Ecto neural progenitor cell (in vitro differentiated cells): ENCODE results near the gene LIMCH1.
"Not testable (repeated sequence)": the region's sequence is repeated elsewhere in the genome, so short reads cannot be mapped to it uniquely, and the experiment has no call there.

Experiments used
- DNase-seq: peaks from one replicate; pipeline ENCODE4 v3.0.0-alpha.2; 2018; ENCODE audit warnings: low spot score

LIMCH1 gene

DNA sequence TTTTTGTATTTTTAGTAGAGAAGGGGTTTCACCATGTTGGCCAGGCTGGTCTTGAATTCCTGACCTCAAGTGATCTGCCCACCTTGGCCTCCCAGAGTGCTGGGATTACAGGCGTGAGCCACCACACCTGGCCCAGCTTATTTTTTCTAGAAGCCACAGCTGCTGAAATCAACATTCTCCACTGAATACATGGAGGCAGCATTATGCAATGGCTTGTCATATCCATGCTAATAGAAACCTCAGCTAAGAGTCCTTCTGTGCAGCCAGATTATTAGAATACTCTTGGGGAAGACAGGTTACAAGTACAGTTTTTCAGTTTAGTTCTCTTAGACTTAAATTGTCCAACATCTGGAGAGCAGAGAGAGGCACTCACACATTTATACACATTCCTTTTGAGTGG, 104.8 kb downstream of the LIMCH1 start:
- not testable (repeated sequence) for DNase-seq

DNA sequence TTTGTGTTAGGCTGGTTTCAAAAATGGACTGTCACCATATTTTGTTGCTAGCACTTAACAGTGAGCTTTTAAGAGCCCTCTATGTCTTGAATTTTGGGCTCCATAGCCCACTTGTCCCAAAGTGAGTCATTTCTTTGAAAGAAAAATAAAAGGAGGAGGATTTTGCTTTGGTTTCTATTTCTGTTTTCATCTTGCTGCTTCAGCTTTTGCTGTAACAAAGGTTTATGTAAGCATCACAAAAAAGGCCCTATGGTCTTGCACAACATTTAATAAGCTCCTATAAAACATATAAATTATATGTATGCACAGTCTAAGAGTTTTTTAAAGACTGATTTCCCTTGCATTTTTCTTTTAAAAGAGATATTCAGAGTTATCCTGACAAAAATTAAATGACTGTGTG, 105.4 kb downstream of the LIMCH1 start:
- DNase-seq = no peak

DNA sequence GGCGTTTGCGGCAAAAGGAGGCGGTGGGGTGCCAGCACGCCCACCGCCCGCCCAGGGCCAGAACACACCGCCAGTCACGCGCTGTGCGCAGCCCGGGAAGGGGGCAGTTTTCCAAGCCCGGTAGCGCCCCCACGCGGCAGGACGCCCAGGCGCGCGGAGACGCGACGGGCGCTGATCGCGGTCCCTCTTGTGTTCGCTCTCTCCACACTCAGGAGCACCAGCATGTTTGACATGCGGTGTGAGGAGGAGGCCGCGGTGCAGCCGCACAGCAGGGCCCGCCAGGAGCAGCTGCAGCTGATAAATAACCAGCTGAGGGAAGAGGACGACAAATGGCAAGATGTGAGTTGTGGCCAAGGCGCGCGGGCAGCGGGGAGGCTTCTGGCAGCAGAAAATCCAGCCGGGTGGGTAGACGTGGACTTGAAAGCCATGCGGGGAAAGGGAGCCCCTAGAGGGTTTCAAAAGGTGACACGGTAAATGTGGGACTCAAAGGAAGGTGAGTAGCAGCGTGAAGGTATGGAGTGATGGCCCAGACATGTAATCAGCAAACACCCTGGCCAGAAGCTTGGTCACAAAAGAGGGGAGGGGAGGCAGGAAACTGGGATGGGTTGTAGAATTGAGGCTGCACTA, 106.4 kb downstream of the LIMCH1 start:
- peak; percentile 95 for DNase-seq

DNA sequence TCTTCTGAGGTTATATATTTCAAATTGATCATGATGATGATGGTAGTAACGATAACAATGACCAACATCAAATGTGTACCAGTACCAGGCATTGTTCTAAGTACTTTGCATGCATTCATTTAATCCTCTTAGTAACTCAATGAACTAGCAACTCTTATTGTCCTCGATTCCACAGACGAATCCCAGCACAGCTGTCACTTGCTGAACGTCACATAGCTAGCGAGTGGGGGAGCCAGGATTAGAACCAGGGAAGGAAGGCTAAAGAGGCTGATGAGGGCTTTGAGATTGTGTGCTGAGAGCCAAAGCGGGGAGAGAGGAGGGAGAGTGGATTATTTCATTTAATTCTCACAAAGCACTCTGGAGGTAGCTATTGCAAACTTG, 106.9 kb downstream of the LIMCH1 start:
- no peak for DNase-seq

DNA sequence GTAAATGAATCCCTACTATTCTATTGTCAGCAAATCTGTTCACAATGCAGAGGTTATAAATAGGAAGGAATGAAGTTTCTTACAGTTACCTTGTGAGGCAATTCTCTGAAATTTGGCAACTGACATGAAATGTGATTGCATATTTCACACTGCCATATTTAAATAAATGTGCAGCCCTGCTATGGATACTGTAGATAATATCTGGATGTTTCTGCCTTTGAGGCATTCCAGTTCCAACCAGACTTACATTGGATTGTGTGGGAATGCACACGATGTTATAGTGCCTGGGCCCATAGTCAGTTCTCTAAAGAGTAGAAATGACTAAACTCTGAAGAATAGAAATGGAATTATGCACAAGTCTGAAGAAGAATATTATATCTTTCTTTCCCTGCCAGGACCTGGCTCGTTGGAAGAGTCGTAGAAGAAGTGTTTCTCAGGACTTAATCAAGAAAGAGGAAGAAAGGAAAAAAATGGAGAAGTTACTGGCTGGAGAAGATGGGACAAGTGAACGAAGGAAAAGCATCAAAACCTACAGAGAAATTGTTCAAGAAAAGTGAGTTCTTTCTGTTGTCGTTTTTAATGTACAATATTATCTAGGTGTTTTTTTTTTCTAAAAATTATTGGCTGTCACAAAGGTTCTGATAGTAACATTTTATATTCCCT, 107.9 kb downstream of the LIMCH1 start:
- no peak for DNase-seq

DNA sequence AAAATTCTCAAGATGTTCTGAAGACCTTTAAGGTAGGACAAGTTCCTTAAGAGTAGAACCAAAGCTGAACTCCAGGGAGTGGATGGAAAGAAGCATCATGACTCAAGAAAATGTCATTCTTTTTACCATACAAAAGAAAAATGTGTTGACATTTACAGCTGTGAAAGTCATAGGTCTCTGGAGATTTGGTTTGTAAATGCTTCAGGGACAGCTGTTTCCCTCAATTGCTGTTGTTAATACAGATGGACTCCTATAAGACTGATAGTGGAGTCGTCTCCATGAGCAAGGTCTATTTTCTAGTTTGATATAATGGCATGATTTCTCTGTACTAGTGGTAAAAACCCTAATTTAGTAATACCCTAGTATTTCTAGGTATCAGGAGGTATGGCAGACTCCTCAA, 108.9 kb downstream of the LIMCH1 start:
- DNase-seq = no peak

DNA sequence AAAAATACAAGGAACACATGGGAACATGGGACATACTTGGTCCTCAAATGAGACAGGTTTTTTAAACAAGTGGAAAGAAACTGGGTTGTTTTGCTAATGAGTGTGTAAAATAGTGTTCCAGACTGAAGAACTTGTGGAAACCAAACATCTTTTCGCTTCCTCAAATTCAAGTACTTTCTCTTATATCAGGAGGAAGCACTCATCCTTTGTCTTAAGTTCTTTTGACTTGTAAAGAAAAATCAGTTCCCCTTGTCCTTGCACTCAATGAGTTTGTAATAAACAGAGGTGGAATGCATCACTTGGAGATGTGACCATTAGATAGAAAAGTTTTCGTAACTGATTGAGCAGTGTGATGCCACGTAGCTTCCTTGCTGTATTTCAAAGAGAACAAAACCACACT, 109.4 kb downstream of the LIMCH1 start:
- no peak for DNase-seq

DNA sequence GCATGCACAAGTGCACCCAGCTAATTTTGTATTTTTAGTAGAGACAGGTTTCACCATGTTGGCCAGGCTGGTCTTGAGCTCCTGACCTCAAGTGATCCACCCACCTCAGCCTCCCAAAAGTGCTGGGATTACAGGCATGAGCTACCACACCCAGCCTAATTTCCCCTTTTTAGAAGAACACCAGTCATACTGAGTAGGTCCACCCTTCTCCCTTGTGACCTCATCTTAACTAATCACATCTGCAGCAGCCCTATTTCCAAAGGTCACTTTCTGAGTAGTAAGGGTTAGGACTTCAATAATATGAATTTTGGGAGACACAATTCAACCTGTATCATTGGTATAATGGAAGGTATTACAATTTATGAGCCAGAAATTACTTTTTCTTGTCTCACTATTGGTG, 113.2 kb downstream of the LIMCH1 start:
- not testable (repeated sequence) for DNase-seq

DNA sequence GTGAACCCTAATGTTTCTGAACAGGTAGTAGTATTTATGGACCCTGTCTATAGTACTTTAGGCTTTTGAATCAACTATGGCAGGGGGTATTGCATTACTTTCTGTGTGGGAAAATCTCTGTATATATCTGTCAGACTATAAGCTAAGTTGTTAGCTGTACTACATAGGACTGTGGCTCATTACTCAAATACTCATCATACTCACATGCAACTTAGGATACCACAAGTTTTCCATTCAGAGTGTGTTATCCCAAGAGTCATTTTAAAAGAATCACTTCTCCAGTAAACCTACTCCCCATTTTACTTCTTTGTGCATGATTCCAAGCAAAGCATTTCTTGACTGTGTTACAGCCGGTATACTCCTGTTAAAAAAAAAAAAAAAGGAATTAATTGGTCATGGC, 115.0 kb downstream of the LIMCH1 start:
- no peak for DNase-seq

DNA sequence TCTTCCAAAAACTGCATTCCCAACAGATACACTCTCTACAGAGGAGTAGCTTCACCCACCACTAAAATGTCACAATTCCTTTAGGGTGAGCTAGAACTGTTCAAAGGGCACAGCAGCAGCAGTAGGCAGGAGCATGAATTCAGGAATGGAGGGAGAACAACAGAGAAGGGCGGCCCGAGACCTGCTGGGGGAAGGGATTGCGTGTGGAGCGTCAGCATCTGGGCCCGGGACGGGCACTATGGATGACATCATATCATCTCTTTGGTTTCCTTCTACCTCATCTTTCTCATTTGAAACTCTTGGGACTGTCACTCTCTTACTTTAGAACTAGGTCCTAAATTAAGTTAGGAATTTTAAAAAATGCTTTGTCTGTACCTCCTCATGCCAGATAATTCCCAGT, 115.6 kb downstream of the LIMCH1 start:
- no peak for DNase-seq

DNA sequence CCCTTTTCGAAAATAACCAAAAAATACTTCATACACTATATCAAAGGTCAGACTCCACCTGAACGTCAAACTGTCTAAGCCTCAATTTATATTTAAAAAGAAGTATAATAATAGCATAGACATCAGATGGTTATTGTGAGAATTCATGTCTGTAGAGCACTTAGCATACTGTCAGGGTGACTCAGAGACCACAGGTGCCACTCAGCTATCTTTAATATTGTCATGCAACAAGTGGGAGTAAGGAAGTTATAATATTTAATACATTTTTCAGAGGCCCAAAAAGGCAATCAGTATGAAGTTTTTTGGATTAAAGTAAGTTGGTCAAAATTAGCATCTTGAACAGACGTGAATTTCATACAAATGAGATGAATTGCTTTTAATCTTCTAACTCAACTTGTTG, 117.2 kb downstream of the LIMCH1 start:
- DNase-seq = no peak

DNA sequence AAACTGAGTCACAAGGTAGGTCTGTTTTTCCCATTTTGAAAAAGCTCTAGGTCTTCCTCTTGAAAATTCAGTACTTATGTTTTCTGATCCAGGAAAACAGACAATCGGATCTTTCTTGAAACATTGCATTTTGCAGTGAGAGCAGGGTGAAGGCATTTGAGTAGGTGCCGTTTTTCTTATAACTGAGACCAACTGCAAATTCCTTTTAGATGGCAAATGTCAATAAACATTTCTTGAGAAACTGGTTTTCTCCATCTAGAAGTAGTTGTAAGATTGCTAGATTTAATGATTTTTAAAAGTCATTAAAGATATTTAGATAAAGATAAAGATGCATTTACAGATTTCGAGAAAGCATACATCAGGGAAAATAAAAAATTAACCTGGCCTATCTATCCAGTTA, 118.1 kb downstream of the LIMCH1 start:
- no peak for DNase-seq

DNA sequence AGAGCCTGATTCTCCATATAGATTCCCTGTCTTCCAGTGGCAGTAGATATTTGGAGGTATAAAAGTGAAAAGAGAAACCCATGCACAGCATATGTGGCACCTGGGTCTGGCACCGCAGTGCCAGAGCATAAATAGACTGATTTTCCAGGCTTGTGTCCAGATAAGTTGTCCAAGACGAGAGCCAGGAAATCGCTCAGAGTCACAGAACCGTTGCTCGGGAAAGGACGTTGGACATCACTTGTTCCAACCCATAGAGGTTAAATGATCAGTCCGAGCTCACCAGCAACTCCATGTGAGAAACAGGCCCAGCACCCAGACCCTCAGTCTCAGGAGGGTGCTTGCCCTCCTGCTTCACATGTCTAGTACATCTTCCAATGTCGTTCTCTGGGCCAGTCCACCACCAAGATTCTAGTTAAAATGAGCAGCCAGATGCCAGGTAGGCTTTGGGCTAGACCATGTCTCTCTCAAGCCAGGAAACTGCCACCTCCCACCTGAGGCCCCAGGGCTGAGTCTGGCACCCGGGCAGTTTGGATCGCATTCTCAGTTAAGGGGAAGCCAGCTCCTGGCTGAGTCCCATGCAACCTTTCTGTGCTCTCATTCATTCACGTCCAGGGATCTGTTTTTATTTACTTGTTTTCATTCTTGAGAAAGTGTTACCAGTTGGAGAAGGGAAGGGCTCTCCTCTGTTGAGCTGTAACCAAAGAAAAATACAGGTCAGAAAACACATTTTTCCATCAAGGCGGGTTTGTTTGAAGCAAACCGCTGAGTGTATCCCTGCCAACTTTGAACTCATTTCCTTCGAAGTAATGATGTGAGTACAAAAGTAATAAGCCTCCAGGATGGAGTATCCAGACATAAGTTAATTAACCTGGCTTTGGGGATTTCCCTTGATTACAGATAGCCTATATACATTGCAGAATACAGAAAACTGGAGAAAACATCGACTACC, 118.9 kb downstream of the LIMCH1 start:
- DNase-seq = no peak

DNA sequence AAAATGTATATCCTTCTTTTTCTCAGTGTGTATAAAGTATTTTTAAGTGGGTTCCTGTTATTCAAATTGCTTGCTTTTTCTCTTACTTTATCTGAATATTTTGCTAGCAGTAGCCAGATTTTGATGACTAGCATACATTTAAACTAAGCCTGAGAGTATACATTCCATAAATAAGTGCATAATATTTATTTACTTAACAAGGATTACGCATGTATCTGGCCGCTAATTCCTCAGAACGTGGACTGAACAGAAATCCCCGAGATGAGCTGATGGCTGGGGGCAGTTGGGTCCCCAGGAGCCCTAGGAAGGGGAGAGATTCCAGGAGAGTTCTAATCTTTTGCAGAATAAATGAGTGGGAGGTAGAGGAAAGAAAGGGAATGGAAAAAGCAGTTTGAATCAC, 119.6 kb downstream of the LIMCH1 start:
- DNase-seq = no peak

DNA sequence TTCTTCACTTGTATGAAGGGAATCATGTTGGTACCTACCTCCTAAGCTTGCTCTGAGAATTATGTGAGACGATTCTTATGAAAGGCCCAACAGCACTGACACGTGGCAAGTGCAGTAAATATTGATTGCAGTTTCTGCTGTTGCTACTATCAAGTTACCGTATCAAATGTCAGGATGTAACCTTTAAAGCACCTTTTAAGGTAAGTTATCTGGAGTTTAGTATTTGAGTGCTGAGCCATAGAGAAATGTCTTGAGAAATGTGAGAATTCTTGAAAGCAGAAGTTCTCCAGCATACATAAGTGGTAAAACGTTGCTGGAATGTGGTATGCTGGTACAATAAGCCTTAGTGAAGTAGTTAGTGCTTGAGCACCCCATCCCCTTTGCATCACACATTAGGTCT, 120.2 kb downstream of the LIMCH1 start:
- no peak for DNase-seq

DNA sequence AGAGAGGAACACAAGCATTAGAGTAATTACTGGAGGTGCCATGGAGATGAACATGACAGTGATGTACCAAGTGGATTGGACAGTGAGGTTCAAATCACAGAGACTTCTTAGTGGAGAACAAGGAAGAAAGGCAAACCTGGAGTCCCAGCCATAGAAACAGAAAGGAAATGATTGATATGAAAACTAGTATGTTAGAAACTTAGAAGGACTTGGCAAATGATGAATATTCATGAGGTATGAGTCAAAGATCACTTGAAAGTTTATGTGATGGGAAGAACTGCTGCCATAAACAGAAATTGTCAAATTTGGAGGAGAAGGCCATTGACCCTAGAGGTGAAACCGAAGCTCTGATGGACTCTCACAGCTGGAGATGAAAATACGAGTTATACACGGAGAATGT, 122.4 kb downstream of the LIMCH1 start:
- DNase-seq = no peak

DNA sequence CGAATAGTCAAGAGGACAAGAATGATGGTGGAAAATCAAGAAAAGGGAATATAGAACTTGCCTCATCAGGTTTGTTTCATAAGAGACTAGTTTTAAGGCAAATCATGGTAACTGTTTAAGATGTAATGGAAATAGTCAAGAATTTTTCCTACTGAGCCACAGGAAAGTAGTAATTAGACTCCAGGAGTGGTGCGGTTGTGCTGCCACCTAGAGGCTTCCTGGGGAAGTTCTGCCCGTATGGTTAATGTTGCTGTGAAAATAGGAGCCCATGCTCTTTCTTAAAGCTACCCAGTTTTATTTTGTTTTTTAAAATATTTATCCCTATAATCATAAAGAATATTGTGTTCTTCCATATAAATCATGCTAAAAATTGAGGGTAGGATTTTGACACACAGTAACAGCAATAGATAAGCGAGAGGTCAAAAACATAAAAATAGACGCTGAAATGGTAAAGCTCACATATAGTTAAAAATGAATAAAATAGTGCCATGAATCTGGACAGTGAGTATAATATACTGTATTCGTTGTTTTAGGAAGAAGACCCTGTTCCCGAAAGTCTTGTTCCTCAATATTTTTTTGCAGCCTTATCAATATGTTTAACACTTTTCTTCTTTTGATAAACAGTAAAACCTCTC, 123.6 kb downstream of the LIMCH1 start:
- DNase-seq = peak; percentile 58

DNA sequence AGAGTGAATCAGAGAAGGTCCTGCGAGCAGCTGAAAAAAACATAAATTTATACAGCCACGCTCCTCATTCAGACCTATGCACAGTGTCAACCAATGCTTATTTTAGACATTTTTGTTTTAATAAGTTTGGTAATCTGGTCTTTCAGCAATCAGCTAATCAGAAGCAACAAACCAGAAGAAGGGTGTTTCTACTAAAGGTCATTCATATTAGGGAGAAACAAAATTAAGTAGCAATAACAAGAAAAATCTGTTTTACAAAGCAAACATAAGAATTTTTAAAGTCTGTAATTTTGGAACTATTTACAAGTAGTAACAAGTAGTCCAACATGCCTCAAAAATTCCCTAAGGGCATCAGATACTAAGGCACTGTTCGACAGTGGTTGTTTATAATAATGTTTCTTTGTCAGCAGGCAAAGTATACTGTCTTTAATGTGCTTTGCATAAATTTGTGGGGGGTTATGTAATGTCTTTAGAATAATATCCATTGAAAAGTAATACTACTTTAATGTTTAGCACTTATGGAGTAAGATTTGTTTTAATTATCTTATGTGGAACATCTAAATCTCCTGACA, 127.8 kb downstream of the LIMCH1 start:
- no peak for DNase-seq

DNA sequence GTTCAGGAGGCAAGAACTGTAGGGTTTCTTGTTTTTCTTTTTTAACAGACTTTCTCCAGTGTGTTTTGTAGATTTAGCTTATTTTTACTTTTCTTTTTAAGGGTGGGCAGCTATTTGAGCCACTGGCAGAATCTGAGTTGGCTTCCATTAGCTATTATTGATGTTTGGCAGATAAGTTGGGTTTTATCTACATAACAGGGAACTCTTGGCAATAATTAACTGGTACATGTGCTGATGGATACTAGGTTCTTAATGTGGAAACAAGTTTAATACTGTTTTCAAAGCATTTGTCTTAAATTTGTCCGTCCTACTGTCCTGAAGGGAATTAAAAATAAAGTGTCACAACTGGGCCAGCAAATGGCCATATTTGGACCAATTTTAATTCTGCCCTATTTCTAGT, 130.1 kb downstream of the LIMCH1 start:
- DNase-seq = no peak

DNA sequence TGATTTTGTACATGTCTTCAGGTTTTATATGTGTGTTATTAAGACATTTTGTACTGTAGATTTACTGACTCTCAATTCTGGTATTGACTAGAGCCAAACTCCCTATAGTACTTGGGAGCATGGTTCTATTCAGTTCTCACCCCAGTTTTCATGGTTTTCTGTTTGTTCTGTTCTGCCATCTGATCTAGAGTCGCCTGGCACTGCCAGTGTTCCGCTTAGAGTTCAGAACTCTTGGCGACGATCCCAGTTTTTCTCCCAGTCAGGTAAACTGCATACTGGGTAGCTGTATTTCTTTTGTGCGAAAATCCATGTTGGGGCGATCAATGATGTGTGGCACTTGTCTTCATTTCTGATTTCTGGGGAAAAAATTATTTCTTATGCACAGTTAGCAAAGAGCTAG, 132.6 kb downstream of the LIMCH1 start:
- no peak for DNase-seq

DNA sequence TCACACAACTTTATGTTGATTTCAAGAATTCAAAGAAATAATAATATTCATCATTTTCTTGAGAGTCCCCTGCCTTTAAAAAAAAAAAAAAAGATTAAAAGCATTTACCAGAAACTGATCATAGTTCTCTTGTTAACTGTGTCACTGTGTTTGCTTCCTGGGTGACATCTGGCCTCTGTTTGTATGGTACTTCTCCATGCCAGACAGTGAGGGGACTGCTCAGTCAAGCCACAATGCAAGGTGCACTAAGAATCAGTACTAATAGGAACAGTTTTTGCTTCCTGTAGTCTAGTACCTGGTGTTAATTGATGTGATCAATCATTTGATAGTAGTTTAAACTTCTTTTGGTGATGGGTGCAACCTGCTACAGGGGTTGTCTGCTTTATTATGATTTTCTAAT, 133.0 kb downstream of the LIMCH1 start:
- DNase-seq = no peak

DNA sequence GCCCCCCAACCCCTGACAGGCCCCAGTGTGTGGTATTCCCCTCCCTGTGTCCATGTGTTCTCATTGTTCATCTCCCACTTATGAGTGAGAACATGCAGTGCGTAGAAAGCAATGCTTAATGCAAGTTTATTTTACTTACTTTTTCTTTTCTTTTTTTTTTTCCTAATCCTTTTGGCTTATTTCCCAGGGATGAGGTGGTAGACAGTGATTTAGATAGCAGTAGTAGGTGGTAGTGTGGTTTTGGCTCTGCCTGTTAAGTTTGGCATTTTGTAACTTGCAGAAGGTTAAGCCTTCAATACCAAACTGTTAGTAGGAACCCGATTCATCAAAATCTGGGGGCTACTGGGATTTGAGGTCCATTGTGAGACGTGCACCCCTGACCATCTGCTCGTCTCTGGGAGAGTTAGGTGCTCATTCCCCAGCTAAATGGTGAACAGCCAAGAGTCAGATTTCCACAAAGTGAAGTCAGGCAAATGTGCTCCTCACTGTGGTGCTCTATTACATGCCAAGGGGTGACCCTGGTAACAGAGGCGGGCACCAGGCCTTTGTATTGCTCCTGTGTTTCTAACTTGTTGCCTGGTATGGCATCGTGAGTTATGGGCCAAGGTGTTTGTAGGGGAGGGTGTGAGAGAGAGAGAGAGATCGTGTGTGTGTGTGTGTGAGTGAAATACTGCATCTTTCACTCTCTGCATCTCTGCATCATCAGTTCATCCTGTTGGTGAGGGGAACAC, 140.3 kb downstream of the LIMCH1 start:
- DNase-seq = no peak
